ENCODE data around the gene PPP1R2.

GRCh38 chr3:195537995-195538394, 5.1 kb downstream of the PPP1R2 start:
- TF ChIP-seq POLR2A (IDR thresholded peaks at IDR 0.05) (no peak), POLR2AphosphoS5 (IDR thresholded peaks at IDR 0.05) (peak in 1 of 3 donors; percentile 19)

Data from spleen (tissue), 3 donors.